Mucosa of descending colon (tissue), 3 donors: ENCODE results near the gene STAMBP. TPM values are rescaled to one million over a fixed set of nuclear protein-coding genes. Genes with fewer than 3 reads are reported as not detected.

Source experiments
- ATAC-seq: fragments of 200-7000 bp; cut with Tn5 transposase; one replicate; pipeline ENCODE4 v1.9.1; 2020; ENCODE audit warnings: mild to moderate bottlenecking, moderate library complexity
- DNase-seq, 3 donors: peaks; one replicate each; pipeline ENCODE4 v3.0.0-alpha.2; 2020
- H3K36me3 ChIP-seq: fragments of 200-600 bp; one replicate; pipeline ENCODE4 v1.8.0; 2021; ENCODE audit warnings: low read depth, mild to moderate bottlenecking
- H3K4me1 ChIP-seq: fragments of 200-600 bp; one replicate; pipeline ENCODE4 v1.8.0; 2021; ENCODE audit warnings: low read depth, mild to moderate bottlenecking
- H3K4me3 ChIP-seq: fragments of 200-600 bp; one replicate; pipeline ENCODE4 v1.8.0; 2021; ENCODE audit warnings: mild to moderate bottlenecking
- H3K9me3 ChIP-seq: fragments of 200-600 bp; one replicate; pipeline ENCODE4 v1.8.0; 2021; ENCODE audit warnings: mild to moderate bottlenecking
- intact Hi-C, 2 donors: fragments of 100-400 bp; cut with DNase I in 1 of 2; cut with micrococcal nuclease in 1 of 2; formaldehyde crosslinking; loops; one replicate each; pipeline versions ENCODE4 v1.11.0 to v1.11.1; 2022; cut with DNase I, micrococcal nuclease
- total RNA-seq, 3 donors: library from RNA; stranded (reverse); fragmentation: NEBNext Ultra II Directional in 2 of 3; extraction: Animal tissue kit (Norgen Biotek cat#: 25700) in 2 of 3; gene quantifications; one replicate each; pipeline versions ENCODE4 v1.2.1 to v1.2.4, GENCODE V29; 2021 to 2023
- TF ChIP-seq, protein P1 (sequence below): fragments of 200-600 bp; IDR thresholded peaks from one replicate; pipeline ENCODE4 v1.8.0; 2022; ENCODE audit warnings: antibody characterized with exemption, mild to moderate bottlenecking
- donor health status: DM: no; HTN: no; CAD: no; lungs with moderate emphysema.
- donor health status: DM: no; HTN: no; CAD: no.
- donor health status: DM: no; HTN: yes; CAD: no.

The STAMBP gene
- total RNA-seq, 3 donors from 2014 or later, result 38.9 to 47.0 (median 42.5) TPM

GRCh38 chr2:73838889-73839534 lies 10.3 kb downstream of the STAMBP start:
- no peak for DNase-seq
- no peak overlapping the region for H3K4me3 ChIP-seq
- no peaks in the 10 kb centered on the region for H3K36me3 ChIP-seq
- TF ChIP-seq, protein P1, sequence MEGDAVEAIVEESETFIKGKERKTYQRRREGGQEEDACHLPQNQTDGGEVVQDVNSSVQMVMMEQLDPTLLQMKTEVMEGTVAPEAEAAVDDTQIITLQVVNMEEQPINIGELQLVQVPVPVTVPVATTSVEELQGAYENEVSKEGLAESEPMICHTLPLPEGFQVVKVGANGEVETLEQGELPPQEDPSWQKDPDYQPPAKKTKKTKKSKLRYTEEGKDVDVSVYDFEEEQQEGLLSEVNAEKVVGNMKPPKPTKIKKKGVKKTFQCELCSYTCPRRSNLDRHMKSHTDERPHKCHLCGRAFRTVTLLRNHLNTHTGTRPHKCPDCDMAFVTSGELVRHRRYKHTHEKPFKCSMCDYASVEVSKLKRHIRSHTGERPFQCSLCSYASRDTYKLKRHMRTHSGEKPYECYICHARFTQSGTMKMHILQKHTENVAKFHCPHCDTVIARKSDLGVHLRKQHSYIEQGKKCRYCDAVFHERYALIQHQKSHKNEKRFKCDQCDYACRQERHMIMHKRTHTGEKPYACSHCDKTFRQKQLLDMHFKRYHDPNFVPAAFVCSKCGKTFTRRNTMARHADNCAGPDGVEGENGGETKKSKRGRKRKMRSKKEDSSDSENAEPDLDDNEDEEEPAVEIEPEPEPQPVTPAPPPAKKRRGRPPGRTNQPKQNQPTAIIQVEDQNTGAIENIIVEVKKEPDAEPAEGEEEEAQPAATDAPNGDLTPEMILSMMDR, result no peak
- H3K4me1 ChIP-seq, result peaks cover 7% of the 10 kb centered on the region
- intact Hi-C loops, result no loop called here
- ATAC-seq, result no peak
- no peaks in the 10 kb centered on the region for H3K9me3 ChIP-seq

GRCh38 chr2:73839653-73840411 lies 11.1 kb downstream of the STAMBP start:
- intact Hi-C loops, result no loop called here
- DNase-seq (no peak), ATAC-seq (no peak)
- Histone ChIP-seq H3K36me3 (no peaks in the 10 kb centered on the region), H3K4me1 (peaks cover 7% of the 10 kb centered on the region), H3K4me3 (no peak overlapping the region), H3K9me3 (no peaks in the 10 kb centered on the region)
- TF ChIP-seq, protein P1, result no peak

DNA sequence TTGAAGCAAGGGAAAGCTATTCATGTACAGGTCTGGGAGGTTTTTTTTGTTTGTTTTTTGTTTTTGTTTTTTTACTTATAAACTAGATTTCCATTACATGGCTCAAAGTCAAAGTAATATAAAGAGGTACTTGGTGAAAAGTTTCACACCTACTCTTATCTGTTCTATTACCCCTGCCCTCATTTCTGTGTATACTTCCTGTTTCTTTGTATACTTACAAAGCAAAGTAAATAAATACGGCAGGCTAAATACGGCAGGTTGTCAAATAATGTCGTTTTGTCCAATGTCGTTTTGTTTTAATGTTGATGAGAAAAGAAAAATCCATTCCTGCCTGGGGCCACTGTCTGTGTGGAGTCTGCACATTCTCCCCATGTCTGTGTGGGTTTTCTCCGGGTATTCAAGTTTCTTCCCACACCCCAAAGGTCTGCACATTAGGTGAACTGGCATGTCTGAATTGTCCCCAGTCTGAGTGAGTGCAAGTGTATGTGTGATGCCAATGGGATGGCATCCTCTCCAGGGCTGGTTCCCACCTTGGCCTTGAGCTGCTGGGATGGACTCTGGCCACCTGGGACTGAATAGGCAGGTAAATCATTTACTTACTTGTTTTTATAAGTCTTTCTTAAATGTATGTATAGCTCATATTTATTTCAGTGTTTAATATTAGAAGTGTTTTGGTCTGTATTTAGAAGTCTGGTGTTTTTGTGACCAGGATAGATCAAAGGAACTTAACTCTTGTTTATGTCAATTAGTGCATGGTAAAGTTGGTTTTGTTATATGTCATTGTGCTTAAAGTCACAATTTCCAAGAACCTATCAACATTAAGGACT lies 13.4 kb downstream of the STAMBP start:
- Histone ChIP-seq H3K4me1 (peaks cover 7% of the 10 kb centered on the region), H3K9me3 (no peaks in the 10 kb centered on the region), H3K4me3 (no peak overlapping the region), H3K36me3 (no peaks in the 10 kb centered on the region)
- peak; percentile 98 for ATAC-seq
- TF ChIP-seq, protein P1, result no peak
- DNase-seq, result peak in 2 of 3 donors; percentile 59 to 62
- intact Hi-C loops, result no loop called here

DNA sequence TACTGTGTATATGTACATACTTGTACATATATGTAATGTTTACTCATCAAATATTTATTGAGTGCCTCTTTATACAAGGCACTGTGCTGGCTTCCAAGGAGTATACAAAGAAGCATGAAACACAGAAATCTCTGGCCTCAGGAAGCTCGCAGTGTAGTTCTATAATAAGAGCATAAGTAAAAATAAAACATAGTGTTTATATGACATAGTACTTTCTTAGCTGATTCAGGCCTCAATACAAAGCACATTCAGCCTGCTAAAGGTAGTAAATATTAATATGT lies 13.9 kb downstream of the STAMBP start:
- no peak overlapping the region for H3K4me3 ChIP-seq
- H3K4me1 ChIP-seq, result peaks cover 7% of the 10 kb centered on the region
- TF ChIP-seq, protein P1, result no peak
- H3K36me3 ChIP-seq, result no peaks in the 10 kb centered on the region
- no peaks in the 10 kb centered on the region for H3K9me3 ChIP-seq
- intact Hi-C loops, result no loop called here
- DNase-seq (no peak), ATAC-seq (peak; percentile 17)

DNA sequence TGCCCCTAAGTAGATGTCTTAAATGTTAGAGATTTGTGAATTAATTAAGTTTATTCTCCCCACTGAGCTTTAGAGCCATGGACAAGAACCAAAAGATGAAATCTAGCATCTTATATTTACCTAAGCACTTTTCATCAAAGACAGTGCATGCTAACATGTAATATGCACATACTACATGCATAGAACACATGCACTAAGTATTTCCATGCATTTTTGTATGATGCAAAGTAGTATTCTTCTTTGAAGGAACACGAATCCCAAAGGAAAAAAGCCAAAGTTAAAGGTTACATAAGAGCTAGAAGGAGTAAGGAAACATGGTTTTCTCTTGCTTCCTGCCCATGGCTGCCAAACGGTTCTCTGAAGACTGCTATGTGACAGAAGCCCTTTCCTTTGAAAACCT lies 15.3 kb downstream of the STAMBP start:
- ATAC-seq, result no peak
- no peak for DNase-seq
- no peaks in the 10 kb centered on the region for H3K36me3 ChIP-seq
- peaks cover 7% of the 10 kb centered on the region for H3K4me1 ChIP-seq
- TF ChIP-seq, protein P1, result no peak
- intact Hi-C loops, result no loop called here
- no peak overlapping the region for H3K4me3 ChIP-seq
- no peaks in the 10 kb centered on the region for H3K9me3 ChIP-seq
